LNCAP (cell line): ENCODE measurements around the gene MRTFB.

ENCODE experiments used
- CTCF ChIP-seq: fragments of 450-650 bp; IDR thresholded peaks from 2 replicates; pipeline ENCODE4 v1.5.1; 2017; ENCODE audit warnings: mild to moderate bottlenecking

The MRTFB gene

GRCh38 chr16:14186007-14186794 lies 115.1 kb downstream of the MRTFB start:
- TF ChIP-seq CTCF: peak; percentile 45

- no peak for TF ChIP-seq CTCF
These were observed 115.7 kb downstream of the MRTFB start for GRCh38 chr16:14186795-14187221.

- TF ChIP-seq CTCF: no peak
These were observed 116.6 kb downstream of the MRTFB start for GRCh38 chr16:14187517-14188338.

GRCh38 chr16:14193316-14193871 lies 122.3 kb downstream of the MRTFB start:
- TF ChIP-seq CTCF: no peak

- TF ChIP-seq CTCF: no peak
These were observed 123.6 kb downstream of the MRTFB start for GRCh38 chr16:14194721-14195120.

- TF ChIP-seq CTCF: no peak
These were observed 124.9 kb downstream of the MRTFB start for GRCh38 chr16:14196011-14196410.

- no peak for TF ChIP-seq CTCF
These were observed 125.4 kb downstream of the MRTFB start for GRCh38 chr16:14196539-14196938.
